Left ventricle myocardium inferior (tissue), 1 donor: ENCODE measurements around the gene NKD1. TPM values are rescaled to one million over a fixed set of nuclear protein-coding genes. Genes with fewer than 3 reads are reported as not detected.

ENCODE experiments used
- DNase-seq: peaks from one replicate; pipeline ENCODE4 v3.0.0-alpha.2; 2020
- H3K27ac ChIP-seq: fragments of 200-600 bp; replicated peaks from 2 replicates; pipeline ENCODE4 v1.8.0; 2021
- H3K27me3 ChIP-seq: fragments of 200-600 bp; 2 replicates; pipeline ENCODE4 v1.8.0; 2021; ENCODE audit warnings: low read depth
- H3K36me3 ChIP-seq: fragments of 200-600 bp; 2 replicates; pipeline ENCODE4 v1.8.0; 2021
- H3K4me1 ChIP-seq: fragments of 200-600 bp; 2 replicates; pipeline ENCODE4 v1.8.0; 2021
- H3K4me3 ChIP-seq: fragments of 200-600 bp; 2 replicates; pipeline ENCODE4 v1.8.0; 2021; ENCODE audit warnings: mild to moderate bottlenecking, moderate library complexity
- H3K9me3 ChIP-seq: fragments of 200-600 bp; replicated peaks from 2 replicates; pipeline ENCODE4 v1.8.0; 2021
- CTCF ChIP-seq: fragments of 200-600 bp; IDR thresholded peaks from 2 replicates; pipeline ENCODE4 v1.8.0; 2021; ENCODE audit warnings: antibody characterized with exemption, mild to moderate bottlenecking, borderline replicate concordance
- intact Hi-C: fragments of 100-400 bp; cut with micrococcal nuclease; formaldehyde crosslinking; loops from one replicate; pipeline ENCODE4 v1.11.0; 2022
- total RNA-seq: library from RNA; stranded (reverse); fragmentation: NEBNext Ultra II Directional; extraction: Animal tissue kit (Norgen Biotek cat#: 25700); gene quantifications from one replicate; pipeline ENCODE4 v1.2.1, GENCODE V29; 2021
- donor health status: DM: no; HTN: yes; CAD: no; lungs with severe emphysema.

Gene NKD1
- total RNA-seq, 1 donor from 2014 or later, result 1.5 TPM

- H3K27me3 ChIP-seq, result peaks cover 5% of the 10 kb centered on the region
- no peak for DNase-seq
- intact Hi-C loops, result no loop called here
- no peak for TF ChIP-seq CTCF
- peaks cover 11% of the 10 kb centered on the region for H3K4me1 ChIP-seq
- no peak overlapping the region for H3K27ac ChIP-seq
- H3K4me3 ChIP-seq, result no peak overlapping the region
- H3K36me3 ChIP-seq, result no peaks in the 10 kb centered on the region
- H3K9me3 ChIP-seq, result no peaks in the 10 kb centered on the region
Observed at GRCh38 chr16:50624449-50624970, 76.3 kb downstream of the NKD1 start.

GRCh38 chr16:50625374-50625773 lies 77.2 kb downstream of the NKD1 start:
- Histone ChIP-seq H3K27me3 (peaks cover 5% of the 10 kb centered on the region), H3K4me1 (peaks cover 11% of the 10 kb centered on the region), H3K9me3 (no peaks in the 10 kb centered on the region), H3K27ac (no peak overlapping the region), H3K36me3 (no peaks in the 10 kb centered on the region), H3K4me3 (no peak overlapping the region)
- TF ChIP-seq CTCF, result no peak
- no peak for DNase-seq
- intact Hi-C loops, result no loop called here

GRCh38 chr16:50626868-50627267 lies 78.7 kb downstream of the NKD1 start:
- Histone ChIP-seq H3K4me1 (peaks cover 11% of the 10 kb centered on the region), H3K27ac (no peak overlapping the region), H3K27me3 (peaks cover 5% of the 10 kb centered on the region), H3K4me3 (no peak overlapping the region), H3K36me3 (no peaks in the 10 kb centered on the region), H3K9me3 (no peaks in the 10 kb centered on the region)
- TF ChIP-seq CTCF, result no peak
- intact Hi-C loops, result no loop called here
- no peak for DNase-seq

- no peak overlapping the region for H3K27ac ChIP-seq
- H3K36me3 ChIP-seq, result no peaks in the 10 kb centered on the region
Observed at GRCh38 chr16:50627419-50627818, 79.2 kb downstream of the NKD1 start.

GRCh38 chr16:50628156-50628802 lies 80.1 kb downstream of the NKD1 start:
- DNase-seq, result no peak
- H3K27ac ChIP-seq, result no peak overlapping the region
- no peak for TF ChIP-seq CTCF
- intact Hi-C loops, result no loop called here
- H3K9me3 ChIP-seq, result no peaks in the 10 kb centered on the region
- H3K36me3 ChIP-seq, result no peaks in the 10 kb centered on the region
- peaks cover 10% of the 10 kb centered on the region for H3K27me3 ChIP-seq
- no peak overlapping the region for H3K4me3 ChIP-seq
- peaks cover 11% of the 10 kb centered on the region for H3K4me1 ChIP-seq

More at GRCh38 chr16:50627419-50627818, 79.2 kb downstream of the NKD1 start:
- peaks cover 11% of the 10 kb centered on the region for H3K4me1 ChIP-seq
- no peak overlapping the region for H3K4me3 ChIP-seq
- TF ChIP-seq CTCF, result peak; percentile 61
- DNase-seq, result peak; percentile 50
- intact Hi-C loops, result no loop called here
- H3K9me3 ChIP-seq, result no peaks in the 10 kb centered on the region
- peaks cover 5% of the 10 kb centered on the region for H3K27me3 ChIP-seq
